Superior temporal gyrus (tissue), 1 donor: ENCODE results near the gene NPLOC4.
"Not testable (repeated sequence)": the region's sequence is repeated elsewhere in the genome, so short reads cannot be mapped to it uniquely, and the experiment has no call there.

Source experiments
- DNase-seq: peaks from one replicate; pipeline ENCODE4 v3.0.0-alpha.2; 2016; ENCODE audit errors: extremely low spot score

Gene NPLOC4

GRCh38 chr17:81635431-81635830 is 1.5 kb downstream of the NPLOC4 start:
- DNase-seq: no peak

GRCh38 chr17:81631482-81631881 is 5.4 kb downstream of the NPLOC4 start:
- no peak for DNase-seq

GRCh38 chr17:81630274-81630673 is 6.6 kb downstream of the NPLOC4 start:
- DNase-seq: no peak

GRCh38 chr17:81621494-81622130 is 15.3 kb downstream of the NPLOC4 start:
- DNase-seq: no peak

GRCh38 chr17:81618307-81618706 is 18.6 kb downstream of the NPLOC4 start:
- DNase-seq: not testable (repeated sequence)

GRCh38 chr17:81616877-81617276 is 20.0 kb downstream of the NPLOC4 start:
- no peak for DNase-seq

GRCh38 chr17:81615401-81615930 is 21.4 kb downstream of the NPLOC4 start:
- DNase-seq: no peak

GRCh38 chr17:81612172-81612970 is 24.5 kb downstream of the NPLOC4 start:
- no peak for DNase-seq

- DNase-seq: no peak
Measured at GRCh38 chr17:81609541-81610311, 27.2 kb downstream of the NPLOC4 start.

GRCh38 chr17:81608605-81609004 is 28.3 kb downstream of the NPLOC4 start:
- no peak for DNase-seq

GRCh38 chr17:81608082-81608481 is 28.8 kb downstream of the NPLOC4 start:
- no peak for DNase-seq

GRCh38 chr17:81607431-81607830 is 29.5 kb downstream of the NPLOC4 start:
- no peak for DNase-seq

- DNase-seq: no peak
Measured at GRCh38 chr17:81603846-81604610, 32.9 kb downstream of the NPLOC4 start.

- peak; percentile 83 for DNase-seq
Measured at GRCh38 chr17:81601525-81602120, 35.3 kb downstream of the NPLOC4 start.

GRCh38 chr17:81599719-81600486 is 37.0 kb downstream of the NPLOC4 start:
- DNase-seq: no peak

GRCh38 chr17:81593105-81593871 is 43.6 kb downstream of the NPLOC4 start:
- DNase-seq: no peak

- DNase-seq: no peak
Measured at GRCh38 chr17:81591971-81592370, 44.9 kb downstream of the NPLOC4 start.

- no peak for DNase-seq
Measured at GRCh38 chr17:81590121-81590520, 46.8 kb downstream of the NPLOC4 start.

- no peak for DNase-seq
Measured at GRCh38 chr17:81589612-81590011, 47.3 kb downstream of the NPLOC4 start.

GRCh38 chr17:81586096-81586495 is 50.8 kb downstream of the NPLOC4 start:
- DNase-seq: no peak
